HG03280 (cell line): ENCODE data around the gene GALNT14.

Source experiments
- ATAC-seq: cut with Tn5 transposase; IDR thresholded peaks from one replicate; pipeline ENCODE4 v1.9.1; 2021; ENCODE audit warnings: mild to moderate bottlenecking, moderate library complexity; ENCODE audit not compliant: unreplicated experiment

GALNT14 gene

GRCh38 chr2:31136732-31137131 lies 1.5 kb downstream of the GALNT14 start:
- no peak for ATAC-seq

DNA sequence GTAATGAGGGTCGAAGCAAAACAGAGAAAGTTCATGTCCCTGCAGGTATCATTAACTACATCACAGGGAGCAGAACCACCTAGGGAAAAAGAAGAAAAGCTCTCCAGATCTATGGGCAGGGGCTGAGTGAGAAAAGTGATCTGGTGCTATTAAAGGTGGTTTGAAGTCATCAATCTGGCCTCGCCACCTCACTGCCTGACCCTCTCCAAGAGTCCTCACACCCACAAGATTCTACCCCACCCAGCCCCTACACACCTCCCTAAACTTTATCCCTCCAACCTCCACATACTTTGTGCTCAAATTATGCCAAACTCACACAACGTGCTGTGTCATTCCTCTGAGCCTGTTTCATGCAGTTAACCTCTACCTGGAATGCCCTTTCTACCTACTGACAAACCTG lies 2.2 kb downstream of the GALNT14 start:
- ATAC-seq: no peak

DNA sequence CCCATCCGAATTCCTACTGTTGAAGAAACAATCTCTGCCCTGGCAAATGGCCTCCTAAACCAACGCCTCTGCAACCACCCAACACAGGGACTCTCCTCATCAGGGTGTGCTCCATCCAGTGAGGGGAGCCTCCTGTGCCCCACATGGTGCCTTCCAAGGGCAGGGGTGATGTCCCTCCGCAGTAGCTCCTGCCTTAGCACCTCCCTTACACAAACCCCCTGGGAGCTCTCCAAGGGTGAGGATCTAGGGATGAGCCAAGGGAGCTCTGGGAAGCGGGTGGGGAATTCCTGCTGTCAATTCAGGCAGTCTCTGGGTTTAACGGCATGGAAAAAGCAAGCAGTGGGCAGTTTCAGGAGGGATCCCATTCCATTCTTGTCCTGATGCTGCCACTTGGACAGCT lies 3.8 kb downstream of the GALNT14 start:
- no peak for ATAC-seq

- no peak for ATAC-seq
Measured at GRCh38 chr2:31132786-31133185, 5.5 kb downstream of the GALNT14 start.

DNA sequence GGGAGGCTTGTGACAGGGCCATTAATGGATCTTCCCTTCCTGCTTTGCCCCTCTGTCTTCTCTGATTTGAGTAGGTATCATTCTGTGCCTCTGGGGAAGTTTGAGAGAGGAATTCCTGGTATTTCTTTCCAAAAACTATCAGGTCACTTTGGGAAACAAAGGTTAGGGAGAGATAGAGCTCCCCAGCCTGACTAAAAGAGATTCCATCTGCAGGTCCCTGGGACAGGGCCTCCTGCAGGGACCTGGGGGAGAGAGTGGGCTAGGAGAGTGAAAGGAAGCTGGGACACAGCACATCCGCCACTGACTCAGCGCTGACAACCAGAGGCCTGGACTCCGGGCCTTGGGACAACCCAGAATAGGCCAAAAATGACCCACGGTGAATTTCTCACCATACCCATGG lies 6.4 kb downstream of the GALNT14 start:
- no peak for ATAC-seq

DNA sequence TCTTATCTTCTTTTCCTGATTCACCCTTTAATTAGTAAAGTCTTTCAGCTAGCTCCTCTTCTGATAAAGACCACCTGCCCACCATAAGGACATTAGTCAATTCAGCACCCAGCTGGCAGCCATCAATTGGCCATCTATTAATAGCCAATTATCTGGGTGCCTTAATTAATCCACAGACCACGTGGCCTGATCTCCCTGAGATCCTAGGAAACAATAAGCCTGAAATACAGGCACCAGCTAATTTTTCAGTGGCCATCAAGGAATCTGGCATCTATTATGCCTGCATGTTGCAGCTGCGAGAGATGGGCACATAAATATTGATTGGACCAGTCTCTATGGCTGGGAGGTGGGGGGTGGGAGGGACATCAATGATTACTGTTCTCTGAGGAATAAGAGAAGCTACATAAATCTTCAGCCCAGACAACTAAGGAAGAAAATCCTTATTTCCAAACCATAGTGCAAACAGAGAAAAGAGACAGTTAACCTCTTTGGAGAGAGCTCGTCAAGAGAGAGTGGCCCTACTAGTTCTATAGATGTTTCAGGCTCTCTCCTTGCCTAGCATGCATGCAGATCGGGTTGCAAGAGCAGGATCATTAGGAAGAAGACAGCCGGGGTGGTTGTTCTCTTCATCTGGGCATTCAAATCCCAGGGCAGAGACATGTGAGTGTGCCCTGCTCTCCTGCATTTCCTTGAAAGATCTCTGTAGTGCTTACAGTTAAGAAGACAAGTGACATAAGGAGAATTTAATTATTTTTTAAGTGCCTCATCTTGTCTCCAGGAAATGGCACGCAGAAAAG lies 8.7 kb downstream of the GALNT14 start:
- ATAC-seq: no peak

- ATAC-seq: no peak
Measured at GRCh38 chr2:31127931-31128330, 10.3 kb downstream of the GALNT14 start.

GRCh38 chr2:31125918-31126695 lies 12.1 kb downstream of the GALNT14 start:
- no peak for ATAC-seq

DNA sequence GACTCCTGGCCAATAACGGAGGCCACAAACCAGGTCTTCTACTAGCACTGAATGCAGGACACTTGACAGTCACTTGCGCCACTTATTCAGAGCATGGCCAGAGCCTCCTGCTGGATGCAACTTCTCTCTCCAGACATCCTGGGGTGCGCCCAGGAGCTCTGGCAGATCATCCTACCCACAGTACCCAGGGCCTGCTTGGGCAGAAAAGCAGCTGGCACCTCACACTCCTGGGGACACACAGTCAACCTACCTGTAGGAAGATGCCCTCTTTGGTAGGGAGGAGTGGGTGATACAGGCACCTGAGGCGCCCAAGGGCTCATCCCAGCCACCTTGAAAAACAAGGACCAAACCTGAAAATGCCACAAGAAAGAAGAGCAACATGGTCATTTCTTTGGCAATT lies 13.3 kb downstream of the GALNT14 start:
- ATAC-seq: no peak

DNA sequence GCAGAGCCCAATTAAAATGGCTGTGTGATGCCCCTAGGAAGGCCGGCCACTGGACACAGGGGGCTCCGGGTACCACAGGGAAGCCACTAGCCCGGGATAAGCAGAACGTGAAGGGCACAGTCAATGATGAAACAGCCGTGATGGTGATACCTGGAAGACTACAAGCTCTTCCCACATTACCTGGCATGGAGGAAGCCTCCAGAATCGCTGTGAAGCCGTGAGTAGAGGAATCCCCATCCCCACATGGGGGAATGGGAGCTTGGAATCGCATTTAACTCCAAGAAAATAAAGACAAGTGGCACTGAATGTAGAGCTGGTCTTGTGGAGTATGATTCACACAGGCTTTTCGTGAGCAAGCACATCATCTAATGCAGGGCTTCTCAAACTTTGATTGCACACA lies 16.1 kb downstream of the GALNT14 start:
- no peak for ATAC-seq

GRCh38 chr2:31113765-31114164 lies 24.5 kb downstream of the GALNT14 start:
- no peak for ATAC-seq

- ATAC-seq: no peak
Measured at GRCh38 chr2:31112544-31112943, 25.7 kb downstream of the GALNT14 start.

- ATAC-seq: no peak
Measured at GRCh38 chr2:31110998-31111397, 27.2 kb downstream of the GALNT14 start.

DNA sequence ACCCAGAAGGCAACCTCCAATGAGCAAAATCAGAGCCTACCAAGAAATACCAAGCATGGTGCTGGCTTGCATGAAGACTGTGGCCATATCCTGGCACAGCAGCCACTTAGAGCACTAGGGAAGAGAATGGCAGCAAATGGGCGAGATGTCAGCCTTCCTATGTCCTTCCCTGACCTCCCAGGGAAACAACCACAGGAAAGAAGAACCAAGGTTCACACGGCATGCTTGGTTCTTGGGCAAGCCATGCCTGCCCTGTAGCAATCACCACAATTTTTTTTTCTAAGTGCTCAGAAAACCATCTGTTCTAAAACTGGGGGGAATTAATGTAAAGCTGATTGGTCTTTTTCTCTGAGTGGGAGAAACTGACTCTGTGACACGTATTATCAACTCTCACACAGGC lies 27.8 kb downstream of the GALNT14 start:
- ATAC-seq: no peak

- ATAC-seq: no peak
Measured at GRCh38 chr2:31109633-31110192, 28.5 kb downstream of the GALNT14 start.

GRCh38 chr2:31108561-31109286 lies 29.5 kb downstream of the GALNT14 start:
- no peak for ATAC-seq

DNA sequence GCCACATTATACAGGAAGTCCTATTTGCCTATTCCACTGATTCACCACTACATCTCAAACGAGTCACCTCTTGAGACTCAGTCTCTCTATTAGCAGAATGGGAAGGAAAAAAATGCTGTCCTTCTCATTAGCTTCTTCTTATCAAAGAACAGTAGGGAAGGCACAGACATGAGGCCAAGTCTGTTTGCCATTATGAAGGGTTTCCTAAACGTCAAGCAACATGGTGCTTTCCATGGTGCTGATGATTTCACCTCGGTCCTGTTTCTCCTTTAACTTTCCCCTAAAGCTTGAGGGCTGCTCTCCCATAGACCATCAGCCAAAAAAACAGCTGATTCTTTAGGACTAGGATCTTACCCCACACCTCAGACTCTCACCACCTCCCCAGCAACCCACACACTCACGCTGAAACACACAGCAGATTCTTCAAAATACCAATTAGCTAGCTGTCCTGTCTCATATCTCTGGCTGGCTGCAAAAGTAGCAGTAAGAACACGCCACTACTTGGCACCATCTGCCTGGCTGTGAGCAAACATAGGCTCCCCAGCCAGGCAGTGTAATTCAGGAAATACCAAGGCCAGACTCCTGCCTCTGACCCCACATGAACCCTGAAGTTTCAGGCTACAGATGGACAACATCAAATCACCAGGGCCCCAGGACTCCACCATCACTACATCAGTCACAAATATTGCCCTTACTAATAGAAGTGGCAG lies 30.5 kb downstream of the GALNT14 start:
- ATAC-seq: no peak

DNA sequence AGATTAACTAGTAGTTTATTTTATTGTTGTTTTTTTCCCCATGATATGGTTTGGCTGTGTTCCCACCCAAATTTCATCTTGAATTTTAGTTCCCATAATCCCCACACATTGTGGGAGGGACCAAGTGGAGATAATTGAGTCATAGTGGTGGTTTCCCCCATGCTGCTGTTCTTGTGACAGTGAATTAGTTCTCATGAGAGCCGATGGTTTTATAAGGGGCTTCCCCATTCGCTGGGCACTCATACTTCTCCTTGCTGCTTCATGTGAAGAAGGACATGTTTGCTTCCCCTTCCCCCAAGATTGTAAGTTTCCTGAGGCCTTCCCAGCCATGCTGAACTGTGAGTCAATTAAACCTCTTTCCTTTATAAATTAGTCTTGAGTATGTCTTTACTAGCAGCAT lies 36.5 kb downstream of the GALNT14 start:
- ATAC-seq: no peak

- ATAC-seq: no peak
Measured at GRCh38 chr2:31097962-31098613, 40.2 kb downstream of the GALNT14 start.

- no peak for ATAC-seq
Measured at GRCh38 chr2:31090188-31090587, 48.1 kb downstream of the GALNT14 start.
